BJ (cell line): Measurements from ENCODE around the gene FLNA. TPM values are rescaled to one million over a fixed set of nuclear protein-coding genes. Genes with fewer than 3 reads are reported as not detected.
A peak's percentile ranks its signal among the peaks of the same experiment; 100 is the strongest.

Source experiments
- CTCF ChIA-PET: fragments of 350-600 bp; formaldehyde crosslinking; extraction: SDS; loops from one replicate; lab custom pipeline; 2021; ENCODE audit warnings: antibody characterized with exemption, inconsistent platforms; lab: Yijun Ruan, JAX
- POLR2A ChIA-PET: fragments of 300-600 bp; sonication (Branson Sonifier 250); formaldehyde crosslinking; extraction: SDS; loops from one replicate; lab custom pipeline; 2021; ENCODE audit warnings: antibody characterized with exemption; lab: Charles Lee
- DNase-seq: peaks from one replicate; pipeline ENCODE4 v3.0.0-alpha.2; 2011; ENCODE audit warnings: low read depth
- H3K27me3 ChIP-seq: 2 replicates; pipeline ENCODE4 v1.6.0; 2011; ENCODE audit warnings: low read length; ENCODE audit not compliant: control insufficient read depth, insufficient read depth
- H3K36me3 ChIP-seq: 2 replicates; pipeline ENCODE4 v1.5.1; 2011; ENCODE audit warnings: low read length; ENCODE audit not compliant: control insufficient read depth, insufficient read depth
- H3K4me3 ChIP-seq: 2 replicates; pipeline ENCODE4 v1.5.1; 2011; ENCODE audit warnings: low read depth, mild to moderate bottlenecking, control low read depth, low read length
- CTCF ChIP-seq: IDR thresholded peaks from 2 replicates; pipeline ENCODE4 v1.5.1; 2011; ENCODE audit warnings: low read depth, mild to moderate bottlenecking, control low read depth, inconsistent platforms, low read length, moderate library complexity; ENCODE audit not compliant: insufficient read depth
- polyA minus RNA-seq: library from RNA; depleted of rRNA, polyadenylated mRNA; stranded (reverse); fragments of >200 nt; gene quantifications from 2 replicates; pipeline ENCODE4 v1.2.3, GENCODE V29; 2011; rRNA and poly(A)+ RNA removed
- polyA plus RNA-seq: library from polyadenylated mRNA; depleted of rRNA; stranded (reverse); fragments of >200 nt; gene quantifications from 2 replicates; pipeline ENCODE4 v1.2.3, GENCODE V29; 2011; rRNA removed

Gene FLNA
- polyA plus RNA-seq (855 and 1,740 TPM in 2 replicates), polyA minus RNA-seq (3,675 and 4,472 TPM in 2 replicates)

GRCh38 chrX:154374313-154375155, at the start of gene FLNA:
FLNA (minus strand) TSS chrX:154374634; CDS start chrX:154371245, 3,389 bp downstream.
- ChIA-PET CTCF (interaction anchor here (1.1 to 2.3 kb wide), 6 partner anchors 23 to 161 kb away, joined by 3 to 16 read pairs (median 7); partner anchors contain the start of gene RPL10), POLR2A (no interaction called here)
- Histone ChIP-seq H3K4me3 (peak within 1 kb of the TSS; percentile 65), H3K36me3 (peaks cover 5% of the 10 kb centered on the region; the same call in 1 of the 2 replicates), H3K27me3 (no peaks in the 10 kb centered on the region)
- no peak for DNase-seq
- no peak for TF ChIP-seq CTCF

GRCh38 chrX:154420402-154420756, 45.9 kb upstream of the FLNA start:
- H3K4me3 ChIP-seq, result no peak overlapping the region
- no peak for DNase-seq
- ChIA-PET CTCF (interaction anchor here (1.5 kb wide), 1 partner anchor 13 kb away, joined by 3 read pairs; no protein-coding TSS in a partner anchor), POLR2A (no interaction called here)
- no peaks in the 10 kb centered on the region for H3K27me3 ChIP-seq
- TF ChIP-seq CTCF, result no peak
- no peaks in the 10 kb centered on the region; the same call in 1 of the 2 replicates for H3K36me3 ChIP-seq

GRCh38 chrX:154419688-154420401, 45.4 kb upstream of the FLNA start:
- CTCF ChIA-PET, result no interaction called here
- no peaks in the 10 kb centered on the region; the same call in 1 of the 2 replicates for H3K36me3 ChIP-seq
- H3K4me3 ChIP-seq, result no peak overlapping the region
- no peak for DNase-seq
- no peak for TF ChIP-seq CTCF
- POLR2A ChIA-PET, result no interaction called here
- H3K27me3 ChIP-seq, result no peaks in the 10 kb centered on the region

- Histone ChIP-seq H3K27me3 (no peaks in the 10 kb centered on the region), H3K4me3 (no peak overlapping the region), H3K36me3 (no peaks in the 10 kb centered on the region; the same call in 1 of the 2 replicates)
- DNase-seq, result no peak
- POLR2A ChIA-PET, result no interaction called here
- no peak for TF ChIP-seq CTCF
- CTCF ChIA-PET, result no interaction called here
Observed at GRCh38 chrX:154419189-154419588, 44.8 kb upstream of the FLNA start.

GRCh38 chrX:154417157-154417556, 42.7 kb upstream of the FLNA start:
- CTCF ChIA-PET, result no interaction called here
- no peaks in the 10 kb centered on the region; the same call in 1 of the 2 replicates for H3K36me3 ChIP-seq
- POLR2A ChIA-PET, result no interaction called here
- DNase-seq, result no peak
- H3K27me3 ChIP-seq, result no peaks in the 10 kb centered on the region
- no peak overlapping the region for H3K4me3 ChIP-seq
- TF ChIP-seq CTCF, result no peak
